K562 (cell line): Measurements from ENCODE around the gene C17orf78. TPM values are rescaled to one million over a fixed set of nuclear protein-coding genes. Genes with fewer than 3 reads are reported as not detected.

Source experiments
- ARID2 ChIP-seq: fragments of 450-650 bp; IDR thresholded peaks from 2 replicates; pipeline ENCODE4 v1.6.1; 2017; ENCODE audit warnings: antibody characterized with exemption, mild to moderate bottlenecking
- CC2D1A ChIP-seq: fragments of 450-650 bp; IDR thresholded peaks from 2 replicates; pipeline ENCODE4 v1.6.1; 2017; ENCODE audit warnings: mild to moderate bottlenecking
- CEBPG ChIP-seq, 3 experiments: fragments of 200-800 bp in 1 of 3; sonication (Bioruptor generic) in 1 of 3; sonication (generic) in 1 of 3; formaldehyde crosslinking in 1 of 3; IDR thresholded peaks in 2 of 3; conservative IDR thresholded peaks in 1 of 3; 2 replicates each; pipeline versions ENCODE4 v1.6.1 to v1.8.0; 2016 to 2022; ENCODE audit warnings: missing compliant biosample characterization in 2 of 3, missing genetic modification characterization in 2 of 3, mild to moderate bottlenecking in 1 of 3, missing genetic modification reagents in 1 of 3
- CHD2 ChIP-seq: IDR thresholded peaks from 2 replicates; pipeline ENCODE4 v1.6.1; 2011; ENCODE audit warnings: low read depth, low read length
- DACH1 ChIP-seq: fragments of 450-650 bp; IDR thresholded peaks from 2 replicates; pipeline ENCODE4 v1.6.1; 2018; ENCODE audit not compliant: partially characterized antibody
- DEAF1 ChIP-seq: fragments of 450-650 bp; formaldehyde crosslinking; IDR thresholded peaks from 2 replicates; pipeline ENCODE4 v1.4.0; 2020; ENCODE audit warnings: mild to moderate bottlenecking, moderate library complexity
- ETS2 ChIP-seq: IDR thresholded peaks from 2 replicates; pipeline ENCODE4 v1.6.1; 2016; ENCODE audit warnings: borderline replicate concordance, missing genetic modification characterization, mild to moderate bottlenecking, moderate library complexity, missing compliant biosample characterization; ENCODE audit not compliant: poor library complexity, severe bottlenecking
- HNRNPL ChIP-seq: fragments of 200-400 bp; formaldehyde crosslinking; IDR thresholded peaks from 2 replicates; pipeline ENCODE4 v1.6.1; 2017; ENCODE audit warnings: low read depth, mild to moderate bottlenecking, low read length
- MBD1 ChIP-seq: fragments of 250-450 bp; sonication (Bioruptor Pico); IDR thresholded peaks from 2 replicates; pipeline ENCODE4 v1.8.0; 2022; ENCODE audit warnings: inconsistent platforms
- NFRKB ChIP-seq: fragments of 450-650 bp; IDR thresholded peaks from 2 replicates; pipeline ENCODE4 v1.6.1; 2016; ENCODE audit warnings: low read depth
- NR4A1 ChIP-seq, 2 experiments: fragments of 250-450 bp in 1 of 2; fragments of 450-650 bp in 1 of 2; sonication (Bioruptor Pico) in 1 of 2; IDR thresholded peaks; 2 replicates each; pipeline versions ENCODE4 v1.4.0 to v1.6.1; 2016 to 2020; ENCODE audit warnings: mild to moderate bottlenecking in 2 of 2, missing compliant biosample characterization in 1 of 2, missing genetic modification characterization in 1 of 2, moderate library complexity in 1 of 2
- SMARCB1 ChIP-seq: IDR thresholded peaks from 2 replicates; pipeline ENCODE4 v1.6.1; 2011; ENCODE audit warnings: improper control_type of control experiment, low read depth; ENCODE audit not compliant: insufficient read length
- SNRNP70 ChIP-seq: fragments of 200-400 bp; formaldehyde crosslinking; optimal IDR thresholded peaks from 2 replicates; pipeline ENCODE3; 2017; ENCODE audit warnings: low read depth, low read length
- SRSF1 ChIP-seq: fragments of 200-400 bp; formaldehyde crosslinking; IDR thresholded peaks from 2 replicates; pipeline ENCODE4 v1.6.1; 2017; ENCODE audit warnings: mild to moderate bottlenecking, low read depth, low read length, moderate library complexity
- SRSF3 ChIP-seq: fragments of 200-400 bp; formaldehyde crosslinking; IDR thresholded peaks from 2 replicates; pipeline ENCODE4 v1.6.1; 2016; ENCODE audit warnings: mild to moderate bottlenecking, low read length, moderate library complexity; ENCODE audit not compliant: insufficient read depth
- TAF9B ChIP-seq: fragments of 450-650 bp; IDR thresholded peaks from 2 replicates; pipeline ENCODE4 v1.6.1; 2018; ENCODE audit warnings: mild to moderate bottlenecking; ENCODE audit not compliant: partially characterized antibody
- TSHZ1 ChIP-seq: fragments of 250-450 bp; sonication (Bioruptor Pico); IDR thresholded peaks from 2 replicates; pipeline ENCODE4 v1.4.0; 2020; ENCODE audit warnings: mild to moderate bottlenecking, moderate library complexity
- ZKSCAN8 ChIP-seq: fragments of 200-800 bp; sonication (Bioruptor generic); IDR thresholded peaks from 2 replicates; pipeline ENCODE4 v1.6.1; 2016; ENCODE audit warnings: missing genetic modification characterization, missing compliant biosample characterization
- ZNF551 ChIP-seq: fragments of 250-450 bp; sonication (Bioruptor Pico); IDR thresholded peaks from 2 replicates; pipeline ENCODE4 v1.5.0; 2021; ENCODE audit warnings: mild to moderate bottlenecking, moderate library complexity
- ZNF76 ChIP-seq: fragments of 250-450 bp; sonication (Bioruptor Pico); IDR thresholded peaks from 2 replicates; pipeline ENCODE4 v1.4.0; 2020; ENCODE audit warnings: mild to moderate bottlenecking, moderate library complexity, borderline replicate concordance
- ZNF77 ChIP-seq: fragments of 250-450 bp; sonication (Bioruptor Pico); IDR thresholded peaks from 2 replicates; pipeline ENCODE4 v1.5.0; 2020
- polyA plus RNA-seq, 8 experiments: library from polyadenylated mRNA; depleted of rRNA in 4 of 8; stranded (reverse) in 5 of 8; unstranded in 3 of 8; fragments of >200 nt; fragmentation: Nextera tagmentation in 2 of 8; fragmentation: Illumina TruSeq in 1 of 8; extraction: Ambion mirVana in 2 of 8; extraction: Trizol in 1 of 8; gene quantifications; 2 replicates each; pipeline versions ENCODE4 v1.2.1 to v1.2.3, GENCODE V29; 2011 to 2014; ENCODE audit warnings: inconsistent platforms in 1 of 8, missing spikeins in 1 of 8
- total RNA-seq, 7 experiments: library from RNA; depleted of rRNA in 6 of 7; stranded (reverse); fragments of >200 nt in 6 of 7; fragmentation: Illumina TruSeq in 2 of 7; extraction: Trizol in 2 of 7; gene quantifications; 2 replicates each; pipeline versions ENCODE4 v1.2.1 to v1.2.3, GENCODE V29; 2011 to 2021; ENCODE audit warnings: low replicate concordance in 1 of 7

The C17orf78 gene
- total and polyA plus RNA-seq, 9 of the 15 experiments (the other 6 are each of a cell fraction or from before 2014, with no cell fraction given) = not detected

- TF ChIP-seq DEAF1 (CRISPR knock-in tag) = no peak
- TF ChIP-seq SRSF1 = no peak
- no peak for TF ChIP-seq CC2D1A
- no peak for TF ChIP-seq ZNF551
- no peak for TF ChIP-seq SRSF3
- TF ChIP-seq MBD1 (CRISPR knock-in tag) = no peak
- peak; percentile 96 for TF ChIP-seq HNRNPL
- TF ChIP-seq ZKSCAN8 (CRISPR knock-in tag) = no peak
- TF ChIP-seq CHD2 = no peak
- TF ChIP-seq TSHZ1 (CRISPR knock-in tag) = no peak
- no peak for TF ChIP-seq ETS2 (tag)
- TF ChIP-seq SMARCB1 = no peak
- no peak for TF ChIP-seq ZNF76 (CRISPR knock-in tag)
- no peak for TF ChIP-seq SNRNP70
- no peak for TF ChIP-seq CEBPG (CRISPR knock-in tag; IDR thresholded peaks at IDR 0.05)
- no peak for TF ChIP-seq CEBPG (tag; conservative IDR thresholded peaks at IDR 0.05 in 1 of 2, IDR thresholded peaks at IDR 0.05 in 1 of 2)
- no peak for TF ChIP-seq DACH1
- no peak for TF ChIP-seq NFRKB
- TF ChIP-seq NR4A1 (CRISPR knock-in tag; IDR thresholded peaks at IDR 0.05) = no peak
- TF ChIP-seq NR4A1 (tag; IDR thresholded peaks at IDR 0.05) = no peak
- TF ChIP-seq ARID2 = no peak
- TF ChIP-seq TAF9B = no peak
- TF ChIP-seq ZNF77 = no peak
Observed at GRCh38 chr17:37358830-37359681, 16.7 kb upstream of the C17orf78 start (continued).
